Ishikawa (cell line): ENCODE data around the gene KCNIP4.

Experiments
- CREB1 ChIP-seq: IDR thresholded peaks from 2 replicates; pipeline ENCODE4 v1.6.1; 2012; ENCODE audit warnings: low read depth
- EP300 ChIP-seq: IDR thresholded peaks from 2 replicates; pipeline ENCODE4 v1.6.1; 2012; ENCODE audit warnings: borderline replicate concordance
- FOXM1 ChIP-seq: IDR thresholded peaks from 2 replicates; pipeline ENCODE4 v1.6.1; 2012; ENCODE audit warnings: low read depth, borderline replicate concordance
- RAD21 ChIP-seq: IDR thresholded peaks from 2 replicates; pipeline ENCODE4 v1.6.1; 2012; ENCODE audit warnings: low read depth
- TEAD4 ChIP-seq: IDR thresholded peaks from 2 replicates; pipeline ENCODE4 v1.6.1; 2012
- TF ChIP-seq, protein P1 (sequence below): IDR thresholded peaks from 2 replicates; pipeline ENCODE4 v1.6.1; 2012
- TF ChIP-seq, protein P2 (sequence below): IDR thresholded peaks from 2 replicates; pipeline ENCODE4 v1.6.1; 2012; ENCODE audit warnings: low read depth, mild to moderate bottlenecking
- TF ChIP-seq, protein P3 (sequence below): IDR thresholded peaks from 2 replicates; pipeline ENCODE4 v1.6.1; 2012

DNA sequence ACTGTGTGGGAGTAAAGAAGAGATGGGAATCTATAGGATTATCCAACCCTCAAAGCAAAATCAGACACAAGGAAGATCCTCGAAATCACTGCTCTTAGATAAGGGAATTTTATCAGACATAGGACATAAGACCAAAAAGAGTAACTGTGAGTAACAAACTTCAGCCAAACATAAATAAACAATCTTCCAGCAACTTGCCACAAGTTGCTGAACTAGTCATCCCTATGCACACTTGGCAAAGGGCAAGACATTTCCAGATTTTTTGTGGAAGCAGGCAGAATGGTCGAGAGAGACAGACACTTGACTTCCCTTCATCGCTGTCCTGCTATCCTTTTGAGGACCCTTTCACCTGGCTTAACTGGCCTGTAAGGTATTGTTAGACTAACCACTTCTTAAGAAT, 89.6 kb downstream of the KCNIP4 start:
- TF ChIP-seq, protein P1, sequence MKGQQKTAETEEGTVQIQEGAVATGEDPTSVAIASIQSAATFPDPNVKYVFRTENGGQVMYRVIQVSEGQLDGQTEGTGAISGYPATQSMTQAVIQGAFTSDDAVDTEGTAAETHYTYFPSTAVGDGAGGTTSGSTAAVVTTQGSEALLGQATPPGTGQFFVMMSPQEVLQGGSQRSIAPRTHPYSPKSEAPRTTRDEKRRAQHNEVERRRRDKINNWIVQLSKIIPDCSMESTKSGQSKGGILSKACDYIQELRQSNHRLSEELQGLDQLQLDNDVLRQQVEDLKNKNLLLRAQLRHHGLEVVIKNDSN = no peak
- TF ChIP-seq EP300 (no peak), CREB1 (no peak), TEAD4 (no peak), RAD21 (no peak), FOXM1 (no peak)
- TF ChIP-seq, protein P2, sequence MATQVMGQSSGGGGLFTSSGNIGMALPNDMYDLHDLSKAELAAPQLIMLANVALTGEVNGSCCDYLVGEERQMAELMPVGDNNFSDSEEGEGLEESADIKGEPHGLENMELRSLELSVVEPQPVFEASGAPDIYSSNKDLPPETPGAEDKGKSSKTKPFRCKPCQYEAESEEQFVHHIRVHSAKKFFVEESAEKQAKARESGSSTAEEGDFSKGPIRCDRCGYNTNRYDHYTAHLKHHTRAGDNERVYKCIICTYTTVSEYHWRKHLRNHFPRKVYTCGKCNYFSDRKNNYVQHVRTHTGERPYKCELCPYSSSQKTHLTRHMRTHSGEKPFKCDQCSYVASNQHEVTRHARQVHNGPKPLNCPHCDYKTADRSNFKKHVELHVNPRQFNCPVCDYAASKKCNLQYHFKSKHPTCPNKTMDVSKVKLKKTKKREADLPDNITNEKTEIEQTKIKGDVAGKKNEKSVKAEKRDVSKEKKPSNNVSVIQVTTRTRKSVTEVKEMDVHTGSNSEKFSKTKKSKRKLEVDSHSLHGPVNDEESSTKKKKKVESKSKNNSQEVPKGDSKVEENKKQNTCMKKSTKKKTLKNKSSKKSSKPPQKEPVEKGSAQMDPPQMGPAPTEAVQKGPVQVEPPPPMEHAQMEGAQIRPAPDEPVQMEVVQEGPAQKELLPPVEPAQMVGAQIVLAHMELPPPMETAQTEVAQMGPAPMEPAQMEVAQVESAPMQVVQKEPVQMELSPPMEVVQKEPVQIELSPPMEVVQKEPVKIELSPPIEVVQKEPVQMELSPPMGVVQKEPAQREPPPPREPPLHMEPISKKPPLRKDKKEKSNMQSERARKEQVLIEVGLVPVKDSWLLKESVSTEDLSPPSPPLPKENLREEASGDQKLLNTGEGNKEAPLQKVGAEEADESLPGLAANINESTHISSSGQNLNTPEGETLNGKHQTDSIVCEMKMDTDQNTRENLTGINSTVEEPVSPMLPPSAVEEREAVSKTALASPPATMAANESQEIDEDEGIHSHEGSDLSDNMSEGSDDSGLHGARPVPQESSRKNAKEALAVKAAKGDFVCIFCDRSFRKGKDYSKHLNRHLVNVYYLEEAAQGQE = no peak
- TF ChIP-seq, protein P3, sequence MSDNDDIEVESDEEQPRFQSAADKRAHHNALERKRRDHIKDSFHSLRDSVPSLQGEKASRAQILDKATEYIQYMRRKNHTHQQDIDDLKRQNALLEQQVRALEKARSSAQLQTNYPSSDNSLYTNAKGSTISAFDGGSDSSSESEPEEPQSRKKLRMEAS = no peak
